ENCODE measurements around the gene TNFSF13B.
"Not testable (repeated sequence)": the region's sequence is repeated elsewhere in the genome, so short reads cannot be mapped to it uniquely, and the experiment has no call there.

Gene TNFSF13B

DNA sequence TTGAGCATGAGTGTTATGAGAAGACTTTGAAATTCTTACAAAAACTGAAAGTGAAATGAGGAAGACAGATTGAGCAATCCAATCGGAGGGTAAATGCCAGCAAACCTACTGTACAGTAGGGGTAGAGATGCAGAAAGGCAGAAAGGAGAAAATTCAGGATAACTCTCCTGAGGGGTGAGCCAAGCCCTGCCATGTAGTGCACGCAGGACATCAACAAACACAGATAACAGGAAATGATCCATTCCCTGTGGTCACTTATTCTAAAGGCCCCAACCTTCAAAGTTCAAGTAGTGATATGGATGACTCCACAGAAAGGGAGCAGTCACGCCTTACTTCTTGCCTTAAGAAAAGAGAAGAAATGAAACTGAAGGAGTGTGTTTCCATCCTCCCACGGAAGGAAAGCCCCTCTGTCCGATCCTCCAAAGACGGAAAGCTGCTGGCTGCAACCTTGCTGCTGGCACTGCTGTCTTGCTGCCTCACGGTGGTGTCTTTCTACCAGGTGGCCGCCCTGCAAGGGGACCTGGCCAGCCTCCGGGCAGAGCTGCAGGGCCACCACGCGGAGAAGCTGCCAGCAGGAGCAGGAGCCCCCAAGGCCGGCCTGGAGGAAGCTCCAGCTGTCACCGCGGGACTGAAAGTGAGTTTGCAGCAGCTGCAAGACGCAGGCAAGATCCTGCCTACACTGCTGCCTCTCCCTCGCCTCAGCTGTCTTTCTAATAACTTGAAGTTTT lies at the start of gene TNFSF13B:
TSS of gene TNFSF13B (plus strand) at position 118 of the 728 bp plus-strand sequence. CDS start at position 296, 178 bp downstream.
- no peak for DNase-seq

DNA sequence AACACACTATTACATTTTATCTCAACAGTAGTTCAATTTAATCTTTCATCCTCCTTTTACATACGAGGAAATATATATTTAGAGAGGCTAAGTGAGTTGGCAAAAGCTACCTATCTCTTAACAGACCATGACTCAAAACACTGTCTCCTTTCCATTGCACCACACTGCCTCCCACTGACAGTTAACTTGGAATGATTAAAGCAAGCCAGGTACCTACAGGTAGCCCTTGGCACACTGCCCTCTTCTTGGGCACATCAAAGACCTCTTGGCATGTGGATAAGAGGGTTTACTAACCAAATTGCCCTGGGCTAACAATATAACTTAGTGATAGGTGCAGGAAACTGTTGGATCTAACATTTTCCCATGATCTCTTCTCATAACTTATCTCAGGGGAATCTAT lies 49.5 kb upstream of the TNFSF13B start:
- DNase-seq = no peak

DNA sequence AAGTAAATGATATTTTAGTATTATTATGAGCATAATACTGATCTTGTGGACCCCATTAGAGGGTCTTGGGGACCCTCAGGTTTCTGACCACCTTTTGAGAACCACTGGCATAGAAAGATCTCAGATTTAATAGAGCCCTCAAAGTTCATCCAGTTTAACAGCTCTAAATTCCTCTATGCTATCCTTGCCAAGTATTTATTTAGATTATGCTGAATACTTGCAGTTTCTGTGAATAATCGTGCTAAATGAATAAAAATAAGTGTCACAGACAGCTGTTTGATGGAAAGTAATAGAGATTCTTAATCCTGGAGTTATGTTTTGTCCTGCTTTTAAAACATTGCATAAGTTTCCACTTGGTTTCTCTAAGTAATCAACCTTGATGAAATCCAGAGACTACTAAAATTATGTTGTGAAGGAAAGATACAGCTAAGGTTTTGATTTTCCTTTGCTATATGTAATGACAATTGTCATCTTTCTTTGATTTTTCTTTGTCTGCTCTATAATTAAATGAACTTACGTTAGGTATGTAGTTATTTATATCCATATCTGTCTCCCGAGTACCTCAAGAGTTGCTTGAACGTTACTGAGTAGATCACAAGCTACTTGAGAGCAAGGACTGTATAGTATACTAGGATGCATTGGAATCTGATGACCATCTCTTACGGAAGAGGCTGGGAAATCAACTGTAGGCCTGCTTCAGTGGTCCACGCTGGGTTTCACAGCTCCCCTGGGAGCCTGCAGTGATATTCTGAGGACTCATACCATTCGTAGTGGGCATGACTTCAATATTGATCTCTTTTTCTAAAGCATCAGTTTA lies 45.6 kb upstream of the TNFSF13B start:
- no peak for DNase-seq

DNA sequence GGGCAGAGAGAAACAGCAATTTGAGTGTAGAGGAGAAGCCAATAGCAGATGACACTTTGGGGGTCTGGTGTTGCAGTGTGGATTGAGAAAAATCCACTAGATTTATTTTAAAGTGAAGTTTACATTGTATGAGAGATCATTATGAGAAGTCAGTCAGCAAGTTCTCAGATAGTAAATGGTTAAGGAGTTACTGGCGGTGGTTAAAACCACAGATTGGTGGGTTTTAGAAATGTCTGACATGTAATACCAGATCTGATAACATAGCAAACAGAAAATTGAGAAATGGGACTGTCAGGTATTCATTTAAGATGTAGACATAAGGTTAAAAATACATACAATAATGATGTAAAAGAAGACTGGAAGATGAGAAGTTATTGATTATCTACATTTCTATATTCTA lies 44.1 kb upstream of the TNFSF13B start:
- DNase-seq = no peak

- no peak for DNase-seq
Measured at GRCh38 chr13:108226184-108226583, 43.3 kb upstream of the TNFSF13B start.

GRCh38 chr13:108227651-108228272 lies 41.8 kb upstream of the TNFSF13B start:
- DNase-seq = no peak

GRCh38 chr13:108230377-108230776 lies 39.1 kb upstream of the TNFSF13B start:
- no peak for DNase-seq

DNA sequence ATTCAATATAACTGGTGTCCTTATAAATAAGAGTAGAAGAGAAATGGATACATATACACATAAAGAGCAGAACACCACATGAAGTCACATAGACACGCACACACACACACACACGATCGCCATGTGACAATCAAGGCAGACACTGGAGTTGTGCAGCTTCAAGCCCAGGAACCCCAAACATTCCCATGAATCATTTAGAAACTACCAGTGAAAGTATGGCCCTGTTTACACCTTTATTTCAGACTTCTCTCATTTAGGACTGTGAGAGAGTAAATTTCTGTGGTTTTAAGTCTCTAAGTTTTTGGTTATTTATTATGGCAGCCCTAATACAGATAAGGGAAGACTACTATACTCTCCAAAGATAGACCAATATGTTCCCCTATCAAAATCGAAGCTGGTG lies 20.4 kb upstream of the TNFSF13B start:
- DNase-seq = no peak

GRCh38 chr13:108257248-108257647 lies 12.3 kb upstream of the TNFSF13B start:
- DNase-seq = no peak

- no peak for DNase-seq
Measured at GRCh38 chr13:108263621-108264355, 5.7 kb upstream of the TNFSF13B start.

GRCh38 chr13:108266321-108266990 lies 3.1 kb upstream of the TNFSF13B start:
- no peak for DNase-seq

DNA sequence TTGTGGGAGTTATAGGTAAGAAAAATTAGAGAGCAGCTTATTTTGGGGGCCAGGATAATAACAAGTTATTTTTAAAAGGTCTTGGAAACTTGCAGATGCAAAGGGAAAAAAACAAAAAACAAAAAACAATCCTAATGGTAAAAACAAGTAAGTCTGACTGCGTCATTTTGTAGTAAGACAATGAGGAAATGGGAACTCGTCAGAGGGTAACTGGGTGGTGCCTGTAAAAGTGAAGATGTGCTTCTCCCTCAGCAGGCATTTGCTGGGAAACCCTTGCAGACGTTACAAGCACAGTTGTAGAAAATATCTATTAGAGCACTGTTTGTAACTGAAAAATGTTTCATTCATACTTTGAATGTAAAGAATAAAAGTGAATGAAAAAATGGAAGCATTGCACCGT lies 2.2 kb upstream of the TNFSF13B start:
- no peak for DNase-seq

DNA sequence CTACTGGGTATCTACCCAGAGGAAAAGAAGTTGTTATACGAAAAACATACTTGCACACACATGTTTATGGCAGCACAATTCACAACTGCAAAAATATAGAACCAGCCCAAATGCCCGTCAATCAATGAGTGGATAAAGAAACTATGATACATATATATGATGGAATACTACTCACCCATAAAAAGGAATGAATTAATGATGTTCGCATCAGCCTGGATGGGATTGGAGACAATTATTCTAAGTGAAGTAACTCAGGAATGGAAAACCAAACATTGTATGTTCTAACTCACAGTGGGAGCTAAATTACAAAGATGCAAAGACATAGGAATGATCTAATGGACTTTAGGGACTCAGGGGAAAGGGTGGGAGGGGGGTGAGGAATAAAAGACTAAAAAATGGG lies 1.7 kb upstream of the TNFSF13B start:
- not testable (repeated sequence) for DNase-seq

DNA sequence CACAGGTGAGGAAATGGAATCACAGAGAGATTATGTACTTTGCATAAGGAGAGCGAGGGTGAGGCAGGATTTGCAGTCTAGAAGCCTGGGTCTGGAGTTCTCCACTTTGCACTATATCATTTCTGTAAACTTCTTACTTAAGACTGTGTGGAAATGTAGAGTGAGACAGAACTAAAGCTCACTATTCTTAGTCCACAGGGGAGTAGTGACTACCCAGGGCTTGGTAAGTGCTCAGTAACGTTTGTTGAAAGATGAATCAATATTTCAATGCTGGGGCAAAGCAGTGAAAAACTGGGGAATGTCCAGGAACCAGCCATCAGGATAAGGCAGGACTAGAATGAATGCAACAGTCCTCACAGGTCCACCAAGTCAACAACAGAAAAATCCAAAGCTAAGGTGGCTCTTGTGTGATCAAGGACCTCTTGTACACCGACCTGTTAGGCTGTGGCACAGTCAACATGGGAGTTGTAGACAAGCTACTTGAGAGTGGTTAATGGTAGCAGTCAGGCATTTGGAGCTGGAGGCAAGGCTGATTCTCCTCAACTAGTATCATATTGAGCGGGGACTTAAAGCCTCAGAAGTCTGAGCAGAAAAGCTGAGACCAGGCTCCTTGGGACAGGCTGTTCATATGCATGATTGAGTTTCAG lies 929 bp upstream of the TNFSF13B start:
- DNase-seq = no peak

GRCh38 chr13:108270442-108270841 lies 924 bp downstream of the TNFSF13B start:
- DNase-seq = no peak

DNA sequence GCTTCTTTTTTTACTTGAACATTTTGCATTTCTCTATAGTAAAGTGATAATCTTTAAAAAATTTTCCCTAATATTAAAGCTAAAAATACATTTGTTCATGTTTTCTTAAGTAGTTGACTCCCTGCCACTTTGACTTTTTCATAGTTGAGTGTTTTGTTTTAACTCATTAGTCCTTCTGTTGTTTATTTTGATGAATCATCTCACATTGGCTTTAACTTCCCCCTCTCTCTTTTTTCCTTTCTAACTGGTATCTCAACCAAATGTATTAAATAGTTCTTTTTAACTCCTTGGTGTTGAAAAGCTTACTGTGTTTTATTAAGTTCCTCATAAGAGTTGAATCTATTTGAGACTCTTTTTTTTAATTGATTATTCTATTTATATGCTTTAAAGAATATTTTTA lies 2.8 kb downstream of the TNFSF13B start:
- DNase-seq = no peak

DNA sequence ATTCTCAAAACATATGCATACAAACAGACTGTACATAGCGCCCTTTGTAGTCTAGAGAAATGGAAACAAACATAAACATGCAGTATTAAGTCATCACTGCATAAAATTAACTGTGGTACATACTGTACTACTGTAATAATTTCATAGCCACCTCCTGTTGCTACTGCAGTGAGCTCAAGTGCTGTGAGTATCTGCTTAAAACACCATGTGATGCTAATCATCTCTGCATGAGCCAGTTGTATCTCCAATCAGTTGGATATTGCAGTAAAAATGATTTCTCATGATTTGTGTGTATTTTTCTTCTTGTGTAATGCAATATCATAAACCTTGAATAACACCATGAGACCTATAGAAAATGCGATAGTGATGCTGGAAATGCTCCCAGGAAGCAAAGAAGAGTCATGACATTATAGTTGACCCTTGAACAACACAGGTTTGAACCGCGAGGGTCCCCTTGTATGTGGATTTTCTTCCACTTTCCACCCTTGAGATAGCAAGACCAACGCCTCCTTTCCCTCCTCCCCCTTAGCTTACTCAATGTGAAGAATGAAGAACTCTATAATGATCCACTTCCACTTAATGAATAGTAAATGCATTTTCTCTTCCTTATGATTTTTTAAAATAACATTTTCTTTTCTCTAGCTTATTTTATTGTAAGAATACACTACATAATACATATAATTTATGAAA lies 4.1 kb downstream of the TNFSF13B start:
- DNase-seq = no peak

DNA sequence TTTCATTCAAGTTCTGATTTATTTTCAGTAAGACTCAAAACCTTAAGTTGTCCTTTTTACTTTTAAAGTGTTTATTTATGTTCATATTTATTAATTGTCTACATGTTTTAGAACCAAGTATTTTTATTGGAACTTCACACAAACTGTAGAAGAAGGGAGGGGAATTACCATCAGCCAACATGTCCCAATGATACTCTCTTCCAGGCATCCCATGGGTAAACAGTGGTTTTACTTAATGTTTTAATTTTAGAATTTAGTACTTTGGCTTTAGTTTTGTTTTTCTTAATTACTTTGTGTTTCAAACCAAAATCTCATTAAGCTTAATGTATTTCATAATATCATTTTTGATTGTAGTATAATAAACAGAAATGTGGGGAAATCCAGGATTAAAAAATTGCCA lies 5.2 kb downstream of the TNFSF13B start:
- DNase-seq = no peak

GRCh38 chr13:108276060-108276459 lies 6.5 kb downstream of the TNFSF13B start:
- no peak for DNase-seq

DNA sequence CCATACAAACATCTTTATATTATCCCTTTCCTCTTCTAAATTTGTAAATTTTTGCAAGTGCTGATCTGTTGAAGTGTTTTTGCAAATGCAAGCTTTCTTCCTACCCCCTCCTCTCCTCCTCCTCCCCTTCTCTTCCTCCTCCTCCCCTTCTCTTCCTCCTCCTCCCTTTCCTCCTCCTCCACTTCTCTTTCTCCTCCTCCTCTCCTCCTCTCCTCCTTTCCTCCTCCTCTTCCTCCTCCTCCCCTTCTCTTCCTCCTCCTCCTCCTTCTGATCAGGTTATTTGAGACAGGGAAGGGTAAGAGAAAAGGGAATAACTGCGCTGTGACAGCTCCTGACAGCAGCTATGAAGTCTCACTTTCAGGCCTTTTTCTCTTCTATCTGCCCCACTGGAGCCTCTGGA lies 8.9 kb downstream of the TNFSF13B start:
- DNase-seq = no peak

DNA sequence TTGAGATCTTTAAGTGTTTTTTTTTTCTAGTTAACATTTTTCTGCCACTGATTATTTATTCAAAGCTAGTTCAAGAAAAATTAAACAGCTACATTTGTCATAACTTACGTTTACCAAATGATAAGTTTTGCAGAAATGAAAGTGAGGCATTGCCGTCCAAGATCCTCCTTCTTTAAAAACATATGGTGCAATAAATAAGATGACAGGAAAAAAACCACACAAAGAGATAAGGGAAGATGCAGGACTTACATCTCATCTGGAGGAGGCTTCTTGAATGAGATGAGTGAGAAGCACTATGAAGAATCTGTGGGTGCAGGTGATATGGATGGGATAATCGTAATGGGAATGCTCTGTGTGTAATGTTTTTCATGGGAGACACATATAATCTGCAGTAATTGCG lies 12.4 kb downstream of the TNFSF13B start:
- no peak for DNase-seq
